Suprapubic skin (tissue), 4 donors: ENCODE measurements around the gene INPP5A. TPM values are rescaled to one million over a fixed set of nuclear protein-coding genes. Genes with fewer than 3 reads are reported as not detected.

Experiments
- DNase-seq, 2 donors: peaks; one replicate each; pipeline ENCODE4 v3.0.0-alpha.2; 2019; ENCODE audit warnings: low spot score in 2 of 2
- H3K27ac ChIP-seq: fragments of 200-600 bp; sonication (generic); one replicate; pipeline ENCODE4 v1.5.1; 2019
- H3K27me3 ChIP-seq: fragments of 200-600 bp; sonication (generic); one replicate; pipeline ENCODE4 v1.5.1; 2019
- H3K36me3 ChIP-seq: fragments of 200-600 bp; sonication (generic); one replicate; pipeline ENCODE4 v1.5.1; 2019
- H3K4me1 ChIP-seq: fragments of 200-600 bp; sonication (generic); one replicate; pipeline ENCODE4 v1.5.1; 2019
- H3K4me3 ChIP-seq: fragments of 200-600 bp; sonication (generic); one replicate; pipeline ENCODE4 v1.5.1; 2019; ENCODE audit warnings: mild to moderate bottlenecking
- H3K9me3 ChIP-seq: fragments of 200-600 bp; sonication (generic); one replicate; pipeline ENCODE4 v1.5.1; 2019
- CTCF ChIP-seq, 2 donors: fragments of 200-600 bp in 1 of 2; fragments of 450-650 bp in 1 of 2; sonication (generic) in 1 of 2; IDR thresholded peaks; one replicate each; pipeline ENCODE4 v1.5.1; 2016 to 2019; ENCODE audit warnings: antibody characterized with exemption in 2 of 2, mild to moderate bottlenecking in 1 of 2, moderate library complexity in 1 of 2
- EP300 ChIP-seq: sonication (generic); formaldehyde crosslinking; IDR thresholded peaks from one replicate; pipeline ENCODE4 v1.6.1; 2017; ENCODE audit warnings: antibody characterized with exemption
- POLR2A ChIP-seq, 2 donors: fragments of 450-650 bp; IDR thresholded peaks; one replicate each; pipeline ENCODE4 v1.6.1; 2017; ENCODE audit warnings: antibody characterized with exemption in 2 of 2, mild to moderate bottlenecking in 2 of 2, moderate library complexity in 2 of 2
- POLR2AphosphoS5 ChIP-seq, 3 donors: sonication (generic); formaldehyde crosslinking; IDR thresholded peaks; one replicate each; pipeline ENCODE4 v1.6.1; 2017; ENCODE audit warnings: antibody characterized with exemption in 3 of 3
- WGBS: methylation state at CpG from one replicate; pipeline ENCODE4 v1.1.5; 2018; 5-methylcytosine and 5-hydroxymethylcytosine counted together
- total RNA-seq, 4 donors: library from RNA; depleted of rRNA; stranded (reverse); fragments of >200 nt; gene quantifications; one replicate each; pipeline ENCODE4 v1.1.0, GENCODE V29; 2016

INPP5A gene
- total RNA-seq, 4 donors from 2014 or later: 28.1 to 39.1 (median 32.3) TPM

GRCh38 chr10:132652936-132653590 lies 115.5 kb downstream of the INPP5A start:
- Histone ChIP-seq H3K27ac (no peak overlapping the region), H3K4me1 (no peaks in the 10 kb centered on the region), H3K27me3 (no peaks in the 10 kb centered on the region), H3K9me3 (no peaks in the 10 kb centered on the region), H3K4me3 (no peak overlapping the region), H3K36me3 (peaks cover 27% of the 10 kb centered on the region)
- 91% methylated on average over 19 of the region's 31 CpGs for WGBS
- TF ChIP-seq POLR2A (IDR thresholded peaks at IDR 0.05): no peak
- TF ChIP-seq CTCF (IDR thresholded peaks at IDR 0.05): no peak
- TF ChIP-seq EP300: no peak
- no peak for TF ChIP-seq POLR2AphosphoS5 (IDR thresholded peaks at IDR 0.05)
- DNase-seq: peak in 1 of 2 donors; percentile 45

- H3K4me3 ChIP-seq: no peak overlapping the region
- 97% methylated on average over 17 of the region's 20 CpGs for WGBS
- no peak for TF ChIP-seq EP300
- no peak for TF ChIP-seq CTCF (IDR thresholded peaks at IDR 0.05)
- no peak for TF ChIP-seq POLR2A (IDR thresholded peaks at IDR 0.05)
- TF ChIP-seq POLR2AphosphoS5 (IDR thresholded peaks at IDR 0.05): no peak
- no peak for DNase-seq
- peaks cover 28% of the 10 kb centered on the region for H3K36me3 ChIP-seq
- H3K27me3 ChIP-seq: no peaks in the 10 kb centered on the region
- no peak overlapping the region for H3K27ac ChIP-seq
- H3K4me1 ChIP-seq: no peaks in the 10 kb centered on the region
- H3K9me3 ChIP-seq: no peaks in the 10 kb centered on the region
Measured at GRCh38 chr10:132653721-132654120, 116.1 kb downstream of the INPP5A start.

GRCh38 chr10:132654121-132654571 lies 116.6 kb downstream of the INPP5A start:
- H3K4me3 ChIP-seq: no peak overlapping the region
- no peak overlapping the region for H3K27ac ChIP-seq
- H3K27me3 ChIP-seq: no peaks in the 10 kb centered on the region
- 100% methylated on average over 3 of the region's 12 CpGs for WGBS
- no peak for DNase-seq
- H3K36me3 ChIP-seq: peaks cover 33% of the 10 kb centered on the region
- TF ChIP-seq POLR2AphosphoS5 (IDR thresholded peaks at IDR 0.05) (no peak), CTCF (IDR thresholded peaks at IDR 0.05) (no peak), POLR2A (IDR thresholded peaks at IDR 0.05) (no peak), EP300 (no peak)
- H3K4me1 ChIP-seq: no peaks in the 10 kb centered on the region
- no peaks in the 10 kb centered on the region for H3K9me3 ChIP-seq

GRCh38 chr10:132654708-132655661 lies 117.4 kb downstream of the INPP5A start:
- no peaks in the 10 kb centered on the region for H3K27me3 ChIP-seq
- no peak overlapping the region for H3K4me3 ChIP-seq
- WGBS: 74% methylated on average over 43 of the region's 48 CpGs
- H3K36me3 ChIP-seq: peaks cover 38% of the 10 kb centered on the region
- no peak for TF ChIP-seq POLR2A (IDR thresholded peaks at IDR 0.05)
- no peak for TF ChIP-seq EP300
- peak; percentile 43 to 82 for TF ChIP-seq CTCF (IDR thresholded peaks at IDR 0.05)
- no peak for TF ChIP-seq POLR2AphosphoS5 (IDR thresholded peaks at IDR 0.05)
- DNase-seq: no peak
- H3K9me3 ChIP-seq: no peaks in the 10 kb centered on the region
- H3K4me1 ChIP-seq: no peaks in the 10 kb centered on the region
- H3K27ac ChIP-seq: no peak overlapping the region

- H3K9me3 ChIP-seq: no peaks in the 10 kb centered on the region
- 92% methylated on average over 5 of the region's 8 CpGs for WGBS
- no peak overlapping the region for H3K4me3 ChIP-seq
- H3K27ac ChIP-seq: no peak overlapping the region
- no peak for DNase-seq
- no peaks in the 10 kb centered on the region for H3K4me1 ChIP-seq
- no peak for TF ChIP-seq CTCF (IDR thresholded peaks at IDR 0.05)
- no peaks in the 10 kb centered on the region for H3K27me3 ChIP-seq
- H3K36me3 ChIP-seq: peaks cover 34% of the 10 kb centered on the region
Measured at GRCh38 chr10:132655735-132656134, 118.1 kb downstream of the INPP5A start.
